HK-2 (cell line): ENCODE measurements around the gene MRPL43.

ENCODE experiments used
- DNase-seq: peaks from one replicate; pipeline ENCODE4 v3.0.0-alpha.2; 2018; ENCODE audit not compliant: unreplicated experiment

The MRPL43 gene

GRCh38 chr10:101002456-101002855, 15.2 kb upstream of the MRPL43 start:
- no peak for DNase-seq

- no peak for DNase-seq
Measured at GRCh38 chr10:101001659-101002035, 14.3 kb upstream of the MRPL43 start.

GRCh38 chr10:101000915-101001658, 13.8 kb upstream of the MRPL43 start:
- DNase-seq = peak; percentile 74

GRCh38 chr10:101000127-101000914, 13.0 kb upstream of the MRPL43 start:
- no peak for DNase-seq

GRCh38 chr10:100999742-101000126, 12.4 kb upstream of the MRPL43 start, which contains the start of gene LZTS2:
Gene LZTS2, plus strand, starts transcription at chr10:100999808. Its CDS starts 2,731 bp downstream, at chr10:101002539.
- DNase-seq = no peak

GRCh38 chr10:100998991-100999741, 11.9 kb upstream of the MRPL43 start:
- DNase-seq = peak; percentile 85

- DNase-seq = peak; percentile 89
Measured at GRCh38 chr10:100998183-100998990, 11.1 kb upstream of the MRPL43 start.

- DNase-seq = peak; percentile 92
Measured at GRCh38 chr10:100997360-100998182, 10.3 kb upstream of the MRPL43 start.

- DNase-seq = peak; percentile 62
Measured at GRCh38 chr10:100996678-100997359, 9.5 kb upstream of the MRPL43 start.

GRCh38 chr10:100995181-100995580, 7.9 kb upstream of the MRPL43 start:
- DNase-seq = no peak

- DNase-seq = no peak
Measured at GRCh38 chr10:100993986-100994708, 6.8 kb upstream of the MRPL43 start.

GRCh38 chr10:100989088-100989487, 1.8 kb upstream of the MRPL43 start:
- DNase-seq = no peak

GRCh38 chr10:100988166-100988565, 869 bp upstream of the MRPL43 start:
- no peak for DNase-seq

- no peak for DNase-seq
Measured at GRCh38 chr10:100987685-100988049, 370 bp upstream of the MRPL43 start.

GRCh38 chr10:100986623-100986951, 710 bp downstream of the MRPL43 start:
- no peak for DNase-seq

- no peak for DNase-seq
Measured at GRCh38 chr10:100985336-100985735, 2.0 kb downstream of the MRPL43 start.

GRCh38 chr10:100984672-100985177, 2.6 kb downstream of the MRPL43 start:
- no peak for DNase-seq

GRCh38 chr10:100983868-100984671, 3.2 kb downstream of the MRPL43 start:
- no peak for DNase-seq
